Measurements from ENCODE around the gene RALBP1. TPM values are rescaled to one million over a fixed set of nuclear protein-coding genes. Genes with fewer than 3 reads are reported as not detected.

The RALBP1 gene
- total RNA-seq, 1 experiment from 2014 or later, result 66.2 TPM

DNA sequence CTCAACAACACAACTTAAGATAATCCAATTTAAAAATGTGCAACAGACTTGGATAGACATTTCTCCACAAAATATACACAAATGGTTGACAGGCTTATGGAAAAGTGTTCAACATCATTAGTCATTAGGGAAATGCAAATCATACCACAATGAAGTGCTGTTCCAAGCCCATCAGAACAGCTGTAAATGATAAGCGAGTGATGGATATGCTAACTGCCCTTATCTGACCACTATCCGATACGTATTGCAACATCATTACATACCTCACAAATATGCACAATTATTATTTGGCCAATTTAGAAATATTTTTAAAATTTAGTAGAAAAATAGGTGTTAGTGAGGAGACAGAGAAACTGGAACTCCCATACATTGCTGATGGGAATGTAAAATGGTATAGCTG is 76.9 kb downstream of the RALBP1 start:
- TF ChIP-seq SP1 (IDR thresholded peaks at IDR 0.05; ENCODE audit: low read depth) (no peak), YY1 (IDR thresholded peaks at IDR 0.05; ENCODE audit: extremely low read depth, insufficient replicate concordance, low read depth, low read length) (no peak), SRF (IDR thresholded peaks at IDR 0.05; ENCODE audit: low read depth) (no peak), TCF7L2 (IDR thresholded peaks at IDR 0.05; ENCODE audit: borderline replicate concordance, extremely low read depth, insufficient read depth, insufficient read length) (no peak), CBX3 (IDR thresholded peaks at IDR 0.05; ENCODE audit: low read depth) (no peak), CEBPB (IDR thresholded peaks at IDR 0.05; ENCODE audit: low read depth) (no peak)
- DNase-seq (ENCODE audit: low read depth, low spot score) (no peak), ATAC-seq (no peak)
- Histone ChIP-seq H3K79me2 (ENCODE audit: insufficient read depth, low read length) (peaks cover 9% of the 10 kb centered on the region; the same call in 1 of the 2 replicates), H3K36me3 (ENCODE audit: control insufficient read depth in 1 of 2, insufficient read depth in 2 of 2, low read length in 2 of 2) (peaks cover 29 to 54% of the 10 kb centered on the region in 2 experiments), H3K4me1 (ENCODE audit: control insufficient read depth in 1 of 2, insufficient read depth in 2 of 2, low read length in 2 of 2) (no peaks in the 10 kb centered on the region), H2AFZ (ENCODE audit: low read depth, low read length, poor library complexity, severe bottlenecking) (no peak overlapping the region), H3K9me3 (ENCODE audit: control insufficient read depth in 1 of 2, insufficient read depth in 1 of 2, low read depth in 1 of 2, low read length in 2 of 2) (peaks cover 0 to 4% of the 10 kb centered on the region in 2 experiments; a peak in 1 of 4 replicates), H4K20me1 (ENCODE audit: insufficient read depth) (no peaks in the 10 kb centered on the region), H3K9me2 (ENCODE audit: insufficient read depth) (no peaks in the 10 kb centered on the region), H3K9ac (ENCODE audit: low read length) (no peak overlapping the region), H3K27me3 (ENCODE audit: insufficient read depth, low read length) (no peaks in the 10 kb centered on the region), H3K4me2 (ENCODE audit: low read length) (no peak overlapping the region), H3K4me3 (replicated peaks in 1 of 2; ENCODE audit: low read depth in 1 of 2, low read length in 2 of 2) (no peak overlapping the region), H3K27ac (ENCODE audit: low read depth, low read length) (no peak overlapping the region)
- ChIA-PET RAD21 (ENCODE audit: low non-redundant PET in 1 of 2, low total read pairs in 2 of 2, uncharacterized antibody in 2 of 2, unreplicated experiment in 2 of 2) (no interaction called here), CTCF (no interaction called here), POLR2A (no interaction called here)
- BruUV-seq (replicated peaks), result no TSS peak
- intact Hi-C loops (cut with micrococcal nuclease), result no loop called here

DNA sequence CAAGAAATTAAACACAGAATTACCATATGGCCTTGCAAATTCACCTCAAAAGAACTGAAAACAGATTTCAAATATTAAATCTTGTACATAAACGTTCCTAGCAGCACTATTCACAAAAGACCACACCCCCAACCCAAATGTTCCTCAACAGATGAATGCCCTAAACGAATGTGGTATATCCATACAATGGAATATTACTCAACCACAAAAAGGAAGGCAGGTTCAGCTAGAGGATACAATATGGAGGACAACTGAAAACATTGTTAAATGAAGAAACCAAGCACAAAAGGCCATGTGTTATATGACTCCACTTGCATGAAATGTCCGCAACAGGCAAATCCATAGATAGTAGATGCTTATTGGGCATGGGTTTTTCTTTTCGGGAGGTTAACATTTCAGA is 77.3 kb downstream of the RALBP1 start:
- H3K27me3 ChIP-seq (ENCODE audit: insufficient read depth, low read length), result no peaks in the 10 kb centered on the region
- intact Hi-C loops (cut with micrococcal nuclease), result no loop called here
- DNase-seq (ENCODE audit: low read depth, low spot score), result no peak
- H3K4me1 ChIP-seq (ENCODE audit: control insufficient read depth in 1 of 2, insufficient read depth in 2 of 2, low read length in 2 of 2), result no peaks in the 10 kb centered on the region
- no peaks in the 10 kb centered on the region for H4K20me1 ChIP-seq (ENCODE audit: insufficient read depth)
- CTCF ChIA-PET, result no interaction called here
- RAD21 ChIA-PET (ENCODE audit: low non-redundant PET in 1 of 2, low total read pairs in 2 of 2, uncharacterized antibody in 2 of 2, unreplicated experiment in 2 of 2), result no interaction called here
- no peak overlapping the region for H3K27ac ChIP-seq (ENCODE audit: low read depth, low read length)
- H3K79me2 ChIP-seq (ENCODE audit: insufficient read depth, low read length), result peaks cover 9% of the 10 kb centered on the region; the same call in 1 of the 2 replicates
- BruUV-seq (replicated peaks), result no TSS peak
- no peak overlapping the region for H3K4me2 ChIP-seq (ENCODE audit: low read length)
- H3K9ac ChIP-seq (ENCODE audit: low read length), result no peak overlapping the region
- peaks cover 0 to 4% of the 10 kb centered on the region in 2 experiments; a peak in 1 of 4 replicates for H3K9me3 ChIP-seq (ENCODE audit: control insufficient read depth in 1 of 2, insufficient read depth in 1 of 2, low read depth in 1 of 2, low read length in 2 of 2)
- H3K4me3 ChIP-seq (replicated peaks in 1 of 2; ENCODE audit: low read depth in 1 of 2, low read length in 2 of 2), result no peak overlapping the region
- no peak overlapping the region for H2AFZ ChIP-seq (ENCODE audit: low read depth, low read length, poor library complexity, severe bottlenecking)
- H3K9me2 ChIP-seq (ENCODE audit: insufficient read depth), result no peaks in the 10 kb centered on the region
- no peak for ATAC-seq
- POLR2A ChIA-PET, result no interaction called here
- TF ChIP-seq, protein P1, sequence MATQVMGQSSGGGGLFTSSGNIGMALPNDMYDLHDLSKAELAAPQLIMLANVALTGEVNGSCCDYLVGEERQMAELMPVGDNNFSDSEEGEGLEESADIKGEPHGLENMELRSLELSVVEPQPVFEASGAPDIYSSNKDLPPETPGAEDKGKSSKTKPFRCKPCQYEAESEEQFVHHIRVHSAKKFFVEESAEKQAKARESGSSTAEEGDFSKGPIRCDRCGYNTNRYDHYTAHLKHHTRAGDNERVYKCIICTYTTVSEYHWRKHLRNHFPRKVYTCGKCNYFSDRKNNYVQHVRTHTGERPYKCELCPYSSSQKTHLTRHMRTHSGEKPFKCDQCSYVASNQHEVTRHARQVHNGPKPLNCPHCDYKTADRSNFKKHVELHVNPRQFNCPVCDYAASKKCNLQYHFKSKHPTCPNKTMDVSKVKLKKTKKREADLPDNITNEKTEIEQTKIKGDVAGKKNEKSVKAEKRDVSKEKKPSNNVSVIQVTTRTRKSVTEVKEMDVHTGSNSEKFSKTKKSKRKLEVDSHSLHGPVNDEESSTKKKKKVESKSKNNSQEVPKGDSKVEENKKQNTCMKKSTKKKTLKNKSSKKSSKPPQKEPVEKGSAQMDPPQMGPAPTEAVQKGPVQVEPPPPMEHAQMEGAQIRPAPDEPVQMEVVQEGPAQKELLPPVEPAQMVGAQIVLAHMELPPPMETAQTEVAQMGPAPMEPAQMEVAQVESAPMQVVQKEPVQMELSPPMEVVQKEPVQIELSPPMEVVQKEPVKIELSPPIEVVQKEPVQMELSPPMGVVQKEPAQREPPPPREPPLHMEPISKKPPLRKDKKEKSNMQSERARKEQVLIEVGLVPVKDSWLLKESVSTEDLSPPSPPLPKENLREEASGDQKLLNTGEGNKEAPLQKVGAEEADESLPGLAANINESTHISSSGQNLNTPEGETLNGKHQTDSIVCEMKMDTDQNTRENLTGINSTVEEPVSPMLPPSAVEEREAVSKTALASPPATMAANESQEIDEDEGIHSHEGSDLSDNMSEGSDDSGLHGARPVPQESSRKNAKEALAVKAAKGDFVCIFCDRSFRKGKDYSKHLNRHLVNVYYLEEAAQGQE (IDR thresholded peaks at IDR 0.05; ENCODE audit: low read depth), result no peak
- TF ChIP-seq EGR1 (IDR thresholded peaks at IDR 0.05; ENCODE audit: low read depth), result no peak
- no peak for TF ChIP-seq JUND (IDR thresholded peaks at IDR 0.05)
- TF ChIP-seq CEBPB (IDR thresholded peaks at IDR 0.05; ENCODE audit: low read depth), result no peak
- TF ChIP-seq, protein P2, sequence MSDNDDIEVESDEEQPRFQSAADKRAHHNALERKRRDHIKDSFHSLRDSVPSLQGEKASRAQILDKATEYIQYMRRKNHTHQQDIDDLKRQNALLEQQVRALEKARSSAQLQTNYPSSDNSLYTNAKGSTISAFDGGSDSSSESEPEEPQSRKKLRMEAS (IDR thresholded peaks at IDR 0.05), result no peak
- TF ChIP-seq RAD21 (IDR thresholded peaks at IDR 0.05; ENCODE audit: low read depth), result no peak
- no peak for TF ChIP-seq EZH2phosphoT487 (IDR thresholded peaks at IDR 0.05; ENCODE audit: borderline replicate concordance)
- no peak for TF ChIP-seq CBX3 (IDR thresholded peaks at IDR 0.05; ENCODE audit: low read depth)
- no peak for TF ChIP-seq POLR2AphosphoS5 (IDR thresholded peaks at IDR 0.05; ENCODE audit: low read depth, low read length)
- H3K36me3 ChIP-seq (ENCODE audit: control insufficient read depth in 1 of 2, insufficient read depth in 2 of 2, low read length in 2 of 2), result peaks cover 30 to 53% of the 10 kb centered on the region in 2 experiments
